Fibroblast of skin of left quadriceps (primary cell): ENCODE measurements around the gene MYO18A.

Source experiments
- DNase-seq, 2 experiments: peaks; one replicate each; pipeline ENCODE4 v3.0.0-alpha.2; 2013; ENCODE audit warnings: low read depth in 2 of 2

The MYO18A gene

GRCh38 chr17:29080323-29080722 lies 99.9 kb downstream of the MYO18A start:
- no peak for DNase-seq

- DNase-seq, result no peak
Measured at GRCh38 chr17:29079887-29080286, 100.3 kb downstream of the MYO18A start.

DNA sequence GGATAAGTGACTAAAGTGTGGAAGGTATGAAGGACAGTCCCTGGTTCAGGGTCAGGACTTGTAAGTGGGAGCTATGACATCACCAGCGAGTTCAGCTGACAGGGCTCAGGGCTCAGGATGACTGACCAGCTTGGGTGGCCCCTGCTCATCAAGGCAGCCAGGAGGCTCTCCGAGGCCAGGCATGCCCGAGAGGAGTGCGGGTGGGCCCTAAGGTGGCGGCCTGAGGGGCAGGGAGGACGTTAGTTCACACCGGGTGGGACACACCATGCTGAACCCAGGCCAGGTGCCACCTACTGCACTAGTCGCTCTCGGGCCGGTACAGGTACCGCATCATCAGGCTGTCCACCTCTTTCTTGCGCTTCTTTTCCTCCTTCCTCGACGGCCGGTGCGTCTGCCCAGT lies 100.8 kb downstream of the MYO18A start:
- DNase-seq, result no peak

GRCh38 chr17:29078183-29079045 lies 101.8 kb downstream of the MYO18A start:
- DNase-seq, result no peak

GRCh38 chr17:29077320-29077719 lies 102.9 kb downstream of the MYO18A start:
- DNase-seq, result no peak

DNA sequence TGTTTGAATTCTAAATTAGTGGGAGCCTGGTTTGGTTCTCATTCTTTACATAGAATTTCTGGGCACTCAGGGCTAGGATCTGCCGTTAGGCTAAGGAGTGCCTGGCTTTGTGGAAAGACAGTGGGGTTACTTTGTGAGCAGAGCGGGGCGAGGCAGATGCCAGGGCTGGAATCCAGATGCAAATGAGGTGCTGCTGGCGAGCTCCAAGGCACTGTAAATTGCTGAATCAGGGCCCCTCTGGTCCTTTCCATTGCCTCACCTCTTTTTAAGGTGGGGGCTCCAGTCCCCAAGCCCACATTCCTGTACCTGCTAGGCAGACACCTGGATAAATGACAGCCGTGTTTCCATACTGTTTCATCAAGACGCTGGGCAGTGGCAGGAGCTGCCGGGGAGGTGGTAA lies 103.5 kb downstream of the MYO18A start:
- no peak for DNase-seq

DNA sequence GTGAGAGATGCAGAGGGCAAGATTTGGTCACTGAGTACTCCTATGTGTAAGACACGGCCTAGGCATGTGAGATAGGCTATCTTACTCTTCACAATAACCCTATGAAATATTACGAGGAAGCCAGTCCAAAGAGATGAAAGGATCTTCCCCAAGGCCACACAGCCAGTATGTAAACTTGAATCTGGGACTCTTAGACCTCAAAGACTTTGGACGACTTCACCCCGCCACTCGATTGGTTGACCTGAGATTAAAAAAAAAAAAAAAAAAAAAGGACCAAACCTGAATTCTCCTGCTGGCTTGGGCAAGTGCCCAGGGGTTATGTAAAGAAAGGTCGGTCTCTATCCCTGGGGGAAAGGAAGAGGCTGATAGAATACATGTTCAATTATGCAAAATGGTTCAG lies 104.1 kb downstream of the MYO18A start:
- DNase-seq, result no peak

DNA sequence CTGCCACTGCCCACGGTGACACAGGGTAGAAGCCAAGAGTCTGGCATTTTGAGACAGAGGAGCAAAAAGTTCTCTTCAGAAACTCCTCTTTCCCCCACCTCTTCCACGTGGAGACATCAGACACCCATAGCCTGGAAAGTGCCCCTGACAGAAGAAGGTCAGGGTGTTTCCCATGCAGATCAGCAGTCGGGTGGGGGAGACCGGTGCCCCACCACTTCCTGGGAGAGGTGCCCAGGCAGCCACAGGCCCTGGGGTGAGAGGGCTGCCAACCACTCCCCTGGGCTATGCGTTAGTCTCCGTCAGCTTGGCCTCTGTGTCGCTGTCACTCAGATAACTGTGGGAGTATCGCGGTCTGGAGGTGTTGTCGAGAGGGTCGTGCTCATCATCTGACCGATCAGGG lies 105.7 kb downstream of the MYO18A start:
- no peak for DNase-seq

GRCh38 chr17:29073520-29073919 lies 106.7 kb downstream of the MYO18A start:
- DNase-seq, result no peak

DNA sequence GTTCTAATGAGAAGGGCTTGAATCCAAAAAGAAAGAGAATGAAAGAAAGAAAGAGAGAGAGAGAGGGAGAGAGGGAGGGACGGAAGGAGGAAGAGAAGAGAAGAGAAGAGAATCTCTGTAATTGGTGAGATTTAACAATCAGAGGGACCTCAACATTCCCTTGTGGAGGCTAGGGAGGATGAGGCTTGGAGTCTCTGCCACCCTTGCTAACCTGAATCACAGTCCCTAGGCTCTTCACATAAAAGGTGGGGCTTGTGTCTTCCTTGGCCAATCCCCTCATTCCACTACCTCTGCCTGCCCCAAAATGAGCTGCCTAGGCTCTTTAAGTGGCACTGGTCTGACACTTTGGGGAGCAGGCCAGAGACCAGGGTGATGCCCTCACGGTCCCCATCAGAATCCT lies 107.2 kb downstream of the MYO18A start:
- DNase-seq, result no peak

GRCh38 chr17:29071303-29071702 lies 108.9 kb downstream of the MYO18A start:
- DNase-seq, result no peak

GRCh38 chr17:29070781-29071180 lies 109.4 kb downstream of the MYO18A start:
- no peak for DNase-seq

GRCh38 chr17:29070308-29070707 lies 109.9 kb downstream of the MYO18A start:
- DNase-seq, result no peak

GRCh38 chr17:29069526-29070041 lies 110.6 kb downstream of the MYO18A start:
- DNase-seq, result no peak

DNA sequence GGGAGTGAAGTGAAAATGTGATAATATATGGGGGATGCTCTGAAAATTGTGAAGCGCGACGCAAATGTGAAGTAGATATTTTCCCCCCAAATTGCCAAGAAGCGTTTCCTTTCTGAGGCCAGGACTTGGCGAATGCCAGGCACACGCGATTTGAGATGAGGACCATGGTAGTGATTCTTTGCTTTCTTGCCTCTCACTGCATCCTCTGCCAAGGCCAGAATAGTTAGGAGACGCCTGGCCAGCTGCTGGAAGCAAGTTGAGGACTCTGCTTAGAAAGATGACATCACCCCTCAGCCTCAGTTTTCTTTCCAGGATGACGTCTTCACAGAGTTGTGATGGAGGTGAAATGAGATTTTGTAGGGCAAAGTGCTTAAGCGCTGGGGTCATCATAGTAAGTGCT lies 111.4 kb downstream of the MYO18A start:
- DNase-seq, result no peak

DNA sequence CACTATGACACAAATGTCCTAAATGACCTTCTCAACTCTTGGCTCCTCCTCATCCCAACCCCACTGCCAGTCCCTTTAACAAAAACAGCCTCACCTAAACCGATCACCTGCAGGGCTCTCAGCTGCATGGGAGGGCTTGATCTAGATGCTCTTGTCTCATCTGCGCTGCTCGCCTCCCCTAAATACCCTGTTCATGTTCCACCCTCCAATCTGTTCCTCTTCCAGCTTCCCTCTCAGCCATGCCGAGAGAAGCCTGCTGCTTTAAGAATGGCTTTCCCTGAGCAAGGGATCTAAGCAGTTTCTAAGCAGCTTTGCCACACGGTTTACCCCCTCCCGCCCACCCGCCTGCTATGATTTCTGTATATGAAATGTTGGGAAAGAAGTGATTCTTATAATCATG lies 113.6 kb downstream of the MYO18A start:
- no peak for DNase-seq

DNA sequence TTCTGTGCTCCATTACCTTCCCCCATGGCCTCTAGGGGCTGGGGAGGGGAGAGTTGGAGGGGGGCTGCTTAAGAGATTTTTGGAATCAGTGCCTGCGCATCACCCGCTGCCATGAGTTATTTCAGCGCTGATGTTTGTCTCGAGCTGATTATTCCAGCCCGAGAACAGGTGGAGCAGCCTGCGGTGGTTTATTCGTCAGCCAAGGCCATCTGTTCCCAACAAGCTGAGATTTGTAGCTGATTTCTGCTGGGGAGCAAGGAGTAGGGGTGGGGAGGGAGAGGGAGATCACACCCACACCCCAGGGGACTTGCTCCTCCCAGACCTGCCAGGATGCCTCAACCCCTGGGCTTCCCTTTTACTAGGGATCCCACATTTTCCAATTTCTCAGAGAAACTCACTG lies 114.2 kb downstream of the MYO18A start:
- no peak for DNase-seq

- DNase-seq, result no peak
Measured at GRCh38 chr17:29063992-29064391, 116.2 kb downstream of the MYO18A start.

DNA sequence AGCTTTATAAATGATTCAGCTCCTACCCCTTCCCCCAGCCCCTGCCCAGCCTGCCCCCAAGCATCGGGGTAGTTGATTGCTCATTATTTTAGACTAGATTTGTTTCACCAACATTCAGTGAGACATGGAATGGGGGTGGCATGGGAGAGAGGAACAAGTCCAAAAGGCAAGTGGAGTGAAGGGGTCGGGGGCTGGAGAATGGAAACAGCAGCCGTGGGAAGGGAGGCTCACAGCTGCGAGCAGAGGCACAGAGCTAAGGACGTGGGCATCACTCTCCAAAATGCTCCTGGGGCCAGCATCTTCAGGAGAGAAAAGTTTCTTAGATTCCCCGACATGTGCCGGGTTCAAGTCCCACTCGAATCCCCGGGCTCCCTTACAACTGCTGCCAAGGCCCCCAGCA lies 118.0 kb downstream of the MYO18A start:
- DNase-seq, result no peak

DNA sequence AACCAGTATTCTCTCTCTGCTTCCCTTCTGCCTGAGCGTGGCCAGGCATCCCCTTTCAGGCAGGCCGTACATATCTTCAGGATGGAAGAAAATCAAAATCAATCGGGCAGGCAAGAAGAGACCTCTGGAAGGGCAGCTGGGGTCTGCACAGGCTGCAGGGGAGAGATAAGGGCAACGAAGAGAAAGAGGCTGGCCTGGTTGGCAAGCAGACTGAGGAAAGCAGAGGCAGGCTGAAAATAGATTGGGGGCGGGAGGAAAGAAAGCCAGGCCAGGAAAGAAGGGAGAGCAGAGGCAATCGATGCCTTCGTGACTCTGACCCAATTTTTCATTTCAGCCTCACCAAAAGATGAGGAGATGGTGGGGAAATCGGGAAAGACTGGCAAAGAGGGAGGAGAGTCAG lies 119.2 kb downstream of the MYO18A start:
- no peak for DNase-seq

DNA sequence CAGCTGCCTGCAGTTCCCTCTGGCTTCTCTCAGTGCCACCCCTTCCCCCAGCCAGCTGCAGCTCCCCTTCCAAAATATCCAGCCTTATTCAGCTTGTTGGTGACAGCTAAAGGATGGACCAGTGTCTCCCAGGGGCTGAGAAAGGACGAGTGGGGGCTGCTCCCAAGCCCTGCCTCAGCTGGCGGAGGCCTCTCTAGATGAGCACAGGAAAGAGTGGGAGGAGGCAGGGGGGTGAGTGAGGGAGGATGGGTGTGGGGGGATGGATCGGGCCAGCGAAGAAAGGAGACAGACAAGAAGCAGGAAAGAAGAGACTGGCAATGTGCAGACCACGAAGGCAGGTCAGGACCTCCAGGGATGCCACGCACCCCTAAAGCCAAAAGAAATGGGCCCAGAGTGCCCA lies 119.7 kb downstream of the MYO18A start:
- no peak for DNase-seq

DNA sequence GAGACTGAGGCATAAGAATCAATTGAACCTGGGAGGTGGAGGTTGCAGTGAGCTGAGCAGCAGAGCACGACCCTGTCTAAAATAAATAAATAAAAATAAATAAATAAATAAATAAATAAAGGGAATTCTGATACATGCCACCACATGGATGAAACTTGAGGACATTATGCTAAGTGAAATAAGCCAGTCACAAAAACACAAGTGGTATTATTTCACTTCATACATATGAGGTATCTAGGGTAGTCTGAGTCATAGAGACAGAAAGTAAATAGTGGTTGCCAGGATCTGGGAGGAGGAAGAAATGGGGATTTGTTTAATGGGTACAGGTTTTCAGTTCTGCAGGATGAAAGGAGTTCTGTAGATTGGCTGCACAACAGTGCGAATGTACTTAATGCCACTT lies 120.9 kb downstream of the MYO18A start:
- DNase-seq, result peak in 1 of 2 experiments; percentile 6

DNA sequence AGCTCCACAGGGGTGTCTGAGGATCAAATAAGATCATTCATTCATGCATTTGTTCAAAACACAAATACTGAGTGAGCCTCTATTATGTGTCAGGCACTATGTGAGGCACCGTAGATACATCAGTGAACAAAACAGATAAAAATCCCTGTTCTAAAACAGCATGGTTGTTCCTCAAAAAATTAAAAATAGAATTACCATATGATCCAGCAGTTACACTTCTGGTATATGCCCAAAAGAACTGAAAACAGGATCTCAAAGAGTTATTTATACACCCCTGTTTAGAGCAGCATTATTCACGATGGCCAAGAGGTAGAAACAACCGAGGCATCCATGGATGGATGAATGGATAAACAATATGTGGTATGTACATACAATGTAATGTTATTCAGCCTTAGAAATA lies 121.8 kb downstream of the MYO18A start:
- no peak for DNase-seq

- no peak for DNase-seq
Measured at GRCh38 chr17:29057361-29057760, 122.8 kb downstream of the MYO18A start.
